K562 (cell line): ENCODE measurements around the gene SLC25A42. TPM values are rescaled to one million over a fixed set of nuclear protein-coding genes. Genes with fewer than 3 reads are reported as not detected.
A peak's percentile ranks its signal among the peaks of the same experiment; 100 is the strongest.

ENCODE experiments used
- ATAC-seq: fragments of 200-7000 bp; cut with Tn5 transposase; 3 replicates; pipeline ENCODE4 v1.9.1; 2020; ENCODE audit warnings: moderate library complexity
- BruUV-seq: library from RNA; stranded (reverse); fragments of 400-500 nt; replicated peaks from 2 replicates; lab custom pipeline; 2021; lab: Mats Ljungman, UMichigan
- CTCF ChIA-PET: fragments of 300-600 bp; formaldehyde crosslinking; extraction: SDS; loops from one replicate; lab custom pipeline; 2021; ENCODE audit warnings: low intra/inter-chr PET ratio; lab: Yijun Ruan, JAX
- POLR2A ChIA-PET: fragments of 300-600, 350-650 bp; sonication (Branson Sonifier 250); formaldehyde crosslinking; extraction: SDS; loops from one replicate; lab custom pipeline; 2021; ENCODE audit warnings: antibody characterized with exemption, inconsistent platforms; lab: Yijun Ruan, JAX
- DNase-seq, 4 experiments: peaks; one replicate each; pipeline versions ENCODE4 v3.0.0 to v3.0.0-alpha.2; 2011 to 2018; ENCODE audit warnings: low spot score in 3 of 4, mixed read lengths in 3 of 4; ENCODE audit errors: extremely low read depth in 1 of 4
- FAIRE-seq: peaks from 2 replicates; lab custom pipeline; 2011; peaks lifted over from hg19 to GRCh38; lab: Jason Lieb, UNC
- H2AFZ ChIP-seq: 2 replicates; pipeline ENCODE4 v1.6.0; 2011; ENCODE audit warnings: low read depth, low read length, control low read depth, inconsistent platforms
- H3K27ac ChIP-seq: fragments of 200-600 bp; 3 replicates; pipeline ENCODE4 v1.8.0; 2011; ENCODE audit warnings: low read depth, mild to moderate bottlenecking, control low read depth, inconsistent platforms, low read length, moderate library complexity, mixed read lengths; ENCODE audit errors: extremely low read depth
- H3K27me3 ChIP-seq, 2 experiments: fragments of 300-600 bp in 1 of 2; 2 replicates in 1 of 2; 3 replicates in 1 of 2; pipeline versions ENCODE4 v1.6.0 to v1.8.0; 2011; ENCODE audit warnings: inconsistent platforms in 2 of 2, low read length in 2 of 2, mild to moderate bottlenecking in 1 of 2, mixed read lengths in 1 of 2, moderate library complexity in 1 of 2; ENCODE audit not compliant: control insufficient read depth in 2 of 2, insufficient read depth in 2 of 2
- H3K36me3 ChIP-seq: fragments of 300-600 bp; 3 replicates; pipeline ENCODE4 v1.8.0; 2011; ENCODE audit warnings: mild to moderate bottlenecking, low read length, inconsistent platforms; ENCODE audit not compliant: control insufficient read depth, insufficient read depth
- H3K4me1 ChIP-seq, 2 experiments: fragments of 200-600 bp in 1 of 2; replicated peaks in 1 of 2; 2 replicates in 1 of 2; 3 replicates in 1 of 2; pipeline versions ENCODE4 v1.5.1 to v1.8.0; 2011; ENCODE audit warnings: inconsistent platforms in 2 of 2, low read length in 2 of 2, mild to moderate bottlenecking in 1 of 2, mixed read lengths in 1 of 2, moderate library complexity in 1 of 2; ENCODE audit not compliant: control insufficient read depth in 2 of 2, insufficient read depth in 2 of 2
- H3K4me2 ChIP-seq: 2 replicates; pipeline ENCODE4 v1.6.1; 2011; ENCODE audit warnings: low read length, control low read depth, inconsistent platforms, mixed read lengths; ENCODE audit not compliant: insufficient read depth
- H3K4me3 ChIP-seq: fragments of 200-600 bp; sonication (generic), shearing (Covaris generic); 2 replicates; pipeline ENCODE4 v1.5.1; 2016; ENCODE audit warnings: control low read depth, inconsistent platforms
- H3K79me2 ChIP-seq: fragments of 200-600 bp; 3 replicates; pipeline ENCODE4 v1.8.0; 2011; ENCODE audit warnings: low read length, inconsistent platforms; ENCODE audit not compliant: control insufficient read depth, insufficient read depth
- H3K9ac ChIP-seq, 2 experiments: 2 replicates each; pipeline versions ENCODE4 v1.6.0 to v1.6.1; 2011; ENCODE audit warnings: low read depth in 2 of 2, low read length in 2 of 2, control low read depth in 1 of 2, inconsistent platforms in 1 of 2, mild to moderate bottlenecking in 1 of 2, mixed read lengths in 1 of 2; ENCODE audit not compliant: insufficient read depth in 1 of 2
- H3K9me1 ChIP-seq: one replicate; pipeline ENCODE4 v1.6.0; 2011; ENCODE audit warnings: inconsistent platforms, mild to moderate bottlenecking, low read length, moderate library complexity; ENCODE audit not compliant: control insufficient read depth, insufficient read depth
- H3K9me3 ChIP-seq: replicated peaks from 2 replicates; pipeline ENCODE4 v1.5.1; 2011; ENCODE audit warnings: low read depth, low read length, inconsistent platforms; ENCODE audit not compliant: control insufficient read depth, insufficient read depth
- H4K20me1 ChIP-seq: replicated peaks from 2 replicates; pipeline ENCODE4 v1.6.1; 2011; ENCODE audit warnings: low read length, inconsistent platforms, mixed read lengths; ENCODE audit not compliant: control insufficient read depth, insufficient read depth
- JUNB ChIP-seq: fragments of 450-650 bp; formaldehyde crosslinking; conservative IDR thresholded peaks from 2 replicates; pipeline ENCODE4 v1.4.0; 2020; ENCODE audit warnings: mild to moderate bottlenecking
- PURB ChIP-seq: sonication (generic); formaldehyde crosslinking; IDR thresholded peaks from 2 replicates; pipeline ENCODE4 v1.9.0; 2021; ENCODE audit warnings: low read depth, mild to moderate bottlenecking, missing genetic modification reagents
- RBM25 ChIP-seq: fragments of 200-400 bp; formaldehyde crosslinking; IDR thresholded peaks from 2 replicates; pipeline ENCODE4 v1.6.1; 2018; ENCODE audit warnings: low read length, low read depth, moderate library complexity; ENCODE audit not compliant: severe bottlenecking
- SREBF2 ChIP-seq: sonication (generic); formaldehyde crosslinking; IDR thresholded peaks from 2 replicates; pipeline ENCODE4 v1.4.0; 2020; ENCODE audit warnings: mild to moderate bottlenecking, missing genetic modification reagents
- ZFP36 ChIP-seq: fragments of 150-350 bp; IDR thresholded peaks from 2 replicates; pipeline ENCODE4 v1.6.1; 2018; ENCODE audit warnings: low read length, low read depth; ENCODE audit not compliant: partially characterized antibody
- WGBS: fragments of 100-300 bp; shearing (Covaris generic); methylation state at CpG from one replicate; pipeline ENCODE4 v1.1.6; 2016; ENCODE audit warnings: low coverage, mixed read lengths; ENCODE audit not compliant: insufficient coverage; ENCODE audit errors: missing lambda C conversion rate; 5-methylcytosine and 5-hydroxymethylcytosine counted together
- in situ Hi-C: fragments of 300-500 bp; cut with MboI; formaldehyde crosslinking; loops from 4 replicates; pipeline ENCODE4 v1.15.0; 2018; ENCODE audit warnings: inconsistent platforms, mixed read lengths
- intact Hi-C: fragments of 100-400 bp; cut with micrococcal nuclease; formaldehyde crosslinking; loops from 2 replicates; pipeline ENCODE4 v1.14.2; 2022
- polyA plus RNA-seq, 8 experiments: library from polyadenylated mRNA; depleted of rRNA in 4 of 8; stranded (reverse) in 5 of 8; unstranded in 3 of 8; fragments of >200 nt; fragmentation: Nextera tagmentation in 2 of 8; fragmentation: Illumina TruSeq in 1 of 8; extraction: Ambion mirVana in 2 of 8; extraction: Trizol in 1 of 8; gene quantifications; 2 replicates each; pipeline versions ENCODE4 v1.2.1 to v1.2.3, GENCODE V29; 2011 to 2014; ENCODE audit warnings: inconsistent platforms in 1 of 8, missing spikeins in 1 of 8
- total RNA-seq, 7 experiments: library from RNA; depleted of rRNA in 6 of 7; stranded (reverse); fragments of >200 nt in 6 of 7; fragmentation: Illumina TruSeq in 2 of 7; extraction: Trizol in 2 of 7; gene quantifications; 2 replicates each; pipeline versions ENCODE4 v1.2.1 to v1.2.3, GENCODE V29; 2011 to 2021; ENCODE audit warnings: low replicate concordance in 1 of 7
- TF ChIP-seq, protein P1 (sequence below): fragments of 250-450 bp; sonication (Bioruptor Pico); IDR thresholded peaks from 2 replicates; pipeline ENCODE4 v1.4.0; 2020; ENCODE audit warnings: borderline replicate concordance
- TF ChIP-seq, protein P2 (sequence below): sonication (generic); formaldehyde crosslinking; IDR thresholded peaks from 2 replicates; pipeline ENCODE4 v1.8.0; 2022; ENCODE audit warnings: mild to moderate bottlenecking, missing genetic modification reagents

SLC25A42 gene
- total and polyA plus RNA-seq, 9 of the 15 experiments (the other 6 are each of a cell fraction or from before 2014, with no cell fraction given), result 0.59 to 32.2 (median 14.1) TPM

DNA sequence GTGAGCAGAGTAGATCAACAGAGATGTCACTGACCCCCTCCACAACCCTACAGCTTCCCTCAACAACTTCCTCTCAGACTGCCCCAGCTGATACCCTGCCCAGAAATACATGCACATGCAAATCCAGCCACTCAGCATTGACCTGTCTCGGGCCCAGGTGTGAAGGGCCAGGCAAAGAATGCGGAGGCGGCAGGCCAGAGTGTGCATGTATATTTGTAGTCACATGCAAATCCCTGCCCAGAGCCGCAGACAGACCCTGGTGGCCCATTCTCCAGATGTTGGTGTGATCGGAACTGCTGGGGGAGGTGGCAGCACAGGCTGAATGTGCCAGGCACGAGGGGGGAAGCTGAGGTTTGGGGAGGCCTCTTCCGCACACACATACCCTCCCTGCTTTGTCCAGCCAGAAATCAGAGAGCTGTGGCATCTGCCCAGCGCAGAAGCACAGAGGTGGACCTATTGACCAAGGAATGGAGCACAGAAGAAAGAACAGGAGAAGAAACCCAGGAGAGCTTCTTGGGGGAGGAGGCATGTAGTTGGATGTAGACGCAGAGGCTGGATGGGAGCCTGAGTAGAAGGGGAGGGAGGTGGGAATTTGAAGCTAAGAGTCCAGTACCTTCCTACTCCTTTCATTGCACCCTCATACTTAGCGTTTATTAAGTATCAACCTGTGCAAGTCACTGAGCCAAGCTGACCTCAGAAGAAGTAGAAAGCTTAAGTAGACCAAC lies 91.9 kb downstream of the SLC25A42 start:
- Histone ChIP-seq H3K27ac (no peak overlapping the region), H3K79me2 (no peaks in the 10 kb centered on the region), H3K4me2 (no peak overlapping the region), H3K36me3 (no peaks in the 10 kb centered on the region), H3K27me3 (no peaks in the 10 kb centered on the region), H3K4me3 (no peak overlapping the region), H4K20me1 (no peaks in the 10 kb centered on the region), H3K4me1 (peaks cover 0 to 5% of the 10 kb centered on the region in 2 experiments; a peak in 2 of 5 replicates), H2AFZ (no peak overlapping the region), H3K9ac (no peak overlapping the region), H3K9me3 (no peaks in the 10 kb centered on the region), H3K9me1 (no peaks in the 10 kb centered on the region)
- ATAC-seq (no peak), DNase-seq (no peak), FAIRE-seq (no peak)
- no TSS peak for BruUV-seq
- CTCF ChIA-PET, result no interaction called here
- in situ Hi-C loops (no loop called here), intact Hi-C loops (no loop called here)
- POLR2A ChIA-PET, result interaction anchor here (0.8 to 1.5 kb wide), 3 partner anchors 15 to 185 kb away, joined by 3 to 5 read pairs (median 3); partner anchors contain the start of gene MEF2B
- TF ChIP-seq JUNB (CRISPR knock-in tag), result no peak
- peak; percentile 90 for TF ChIP-seq ZFP36
- TF ChIP-seq, protein P1, sequence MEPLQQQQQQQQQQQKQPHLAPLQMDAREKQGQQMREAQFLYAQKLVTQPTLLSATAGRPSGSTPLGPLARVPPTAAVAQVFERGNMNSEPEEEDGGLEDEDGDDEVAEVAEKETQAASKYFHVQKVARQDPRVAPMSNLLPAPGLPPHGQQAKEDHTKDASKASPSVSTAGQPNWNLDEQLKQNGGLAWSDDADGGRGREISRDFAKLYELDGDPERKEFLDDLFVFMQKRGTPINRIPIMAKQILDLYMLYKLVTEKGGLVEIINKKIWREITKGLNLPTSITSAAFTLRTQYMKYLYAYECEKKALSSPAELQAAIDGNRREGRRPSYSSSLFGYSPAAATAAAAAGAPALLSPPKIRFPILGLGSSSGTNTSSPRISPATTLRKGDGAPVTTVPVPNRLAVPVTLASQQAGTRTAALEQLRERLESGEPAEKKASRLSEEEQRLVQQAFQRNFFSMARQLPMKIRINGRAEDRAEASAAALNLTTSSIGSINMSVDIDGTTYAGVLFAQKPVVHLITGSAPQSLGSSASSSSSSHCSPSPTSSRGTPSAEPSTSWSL (CRISPR knock-in tag), result no peak
- TF ChIP-seq, protein P2, sequence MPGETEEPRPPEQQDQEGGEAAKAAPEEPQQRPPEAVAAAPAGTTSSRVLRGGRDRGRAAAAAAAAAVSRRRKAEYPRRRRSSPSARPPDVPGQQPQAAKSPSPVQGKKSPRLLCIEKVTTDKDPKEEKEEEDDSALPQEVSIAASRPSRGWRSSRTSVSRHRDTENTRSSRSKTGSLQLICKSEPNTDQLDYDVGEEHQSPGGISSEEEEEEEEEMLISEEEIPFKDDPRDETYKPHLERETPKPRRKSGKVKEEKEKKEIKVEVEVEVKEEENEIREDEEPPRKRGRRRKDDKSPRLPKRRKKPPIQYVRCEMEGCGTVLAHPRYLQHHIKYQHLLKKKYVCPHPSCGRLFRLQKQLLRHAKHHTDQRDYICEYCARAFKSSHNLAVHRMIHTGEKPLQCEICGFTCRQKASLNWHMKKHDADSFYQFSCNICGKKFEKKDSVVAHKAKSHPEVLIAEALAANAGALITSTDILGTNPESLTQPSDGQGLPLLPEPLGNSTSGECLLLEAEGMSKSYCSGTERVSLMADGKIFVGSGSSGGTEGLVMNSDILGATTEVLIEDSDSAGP (CRISPR knock-in tag), result no peak
- TF ChIP-seq PURB (CRISPR knock-in tag), result no peak
- peak; percentile 27 for TF ChIP-seq RBM25
- TF ChIP-seq SREBF2 (CRISPR knock-in tag), result no peak
- 51% methylated on average over 10 of the region's 10 CpGs for WGBS
